ENCODE data around the gene CD247.
A peak's percentile ranks its signal among the peaks of the same experiment; 100 is the strongest.

The CD247 gene

GRCh38 chr1:167518331-167518700 is at the start of gene CD247:
Gene CD247, minus strand, starts transcription at chr1:167518529. Its CDS starts 64 bp downstream, at chr1:167518465.
- Mint-ChIP-seq H3K4me3 (no peak within 1 kb of the TSS), H3K4me1 (peaks cover 7% of the 10 kb centered on the region), H3K27me3 (ENCODE audit: low read depth) (no peaks in the 10 kb centered on the region), H3K27ac (no peak within 1 kb of the TSS), H3K9me3 (peaks cover 9% of the 10 kb centered on the region), H3K36me3 (ENCODE audit: low read depth) (no peaks in the 10 kb centered on the region)
- no peak for TF ChIP-seq CTCF (IDR thresholded peaks at IDR 0.05; ENCODE audit: unreplicated experiment in 3 of 3)

GRCh38 chr1:167567663-167568062 is 49.3 kb upstream of the CD247 start:
- no peaks in the 10 kb centered on the region for H3K36me3 Mint-ChIP-seq (ENCODE audit: low read depth)
- no peak for TF ChIP-seq CTCF (IDR thresholded peaks at IDR 0.05; ENCODE audit: unreplicated experiment in 3 of 3)
- no peak overlapping the region for H3K4me3 Mint-ChIP-seq
- peaks cover 5% of the 10 kb centered on the region for H3K9me3 Mint-ChIP-seq
- peak overlapping the region in 1 of 3 experiments; percentile 49 for H3K27ac Mint-ChIP-seq
- H3K27me3 Mint-ChIP-seq (ENCODE audit: low read depth) = peaks cover 12% of the 10 kb centered on the region
- H3K4me1 Mint-ChIP-seq = peaks cover 14% of the 10 kb centered on the region

- Mint-ChIP-seq H3K4me1 (peaks cover 14% of the 10 kb centered on the region), H3K9me3 (no peaks in the 10 kb centered on the region), H3K27me3 (ENCODE audit: low read depth) (peaks cover 12% of the 10 kb centered on the region), H3K36me3 (ENCODE audit: low read depth) (no peaks in the 10 kb centered on the region), H3K27ac (no peak overlapping the region), H3K4me3 (no peak overlapping the region)
- TF ChIP-seq CTCF (IDR thresholded peaks at IDR 0.05; ENCODE audit: unreplicated experiment in 3 of 3) = no peak
Measured at GRCh38 chr1:167566766-167567165, 48.4 kb upstream of the CD247 start.

GRCh38 chr1:167565922-167566321 is 47.6 kb upstream of the CD247 start:
- Mint-ChIP-seq H3K4me3 (no peak overlapping the region), H3K27ac (no peak overlapping the region), H3K36me3 (ENCODE audit: low read depth) (no peaks in the 10 kb centered on the region), H3K4me1 (peaks cover 14% of the 10 kb centered on the region), H3K27me3 (ENCODE audit: low read depth) (peaks cover 12% of the 10 kb centered on the region), H3K9me3 (no peaks in the 10 kb centered on the region)
- no peak for TF ChIP-seq CTCF (IDR thresholded peaks at IDR 0.05; ENCODE audit: unreplicated experiment in 3 of 3)

GRCh38 chr1:167564612-167565270 is 46.4 kb upstream of the CD247 start:
- TF ChIP-seq CTCF (IDR thresholded peaks at IDR 0.05; ENCODE audit: unreplicated experiment in 3 of 3) = no peak
- Mint-ChIP-seq H3K4me3 (no peak overlapping the region), H3K27me3 (ENCODE audit: low read depth) (peaks cover 9% of the 10 kb centered on the region), H3K9me3 (no peaks in the 10 kb centered on the region), H3K36me3 (ENCODE audit: low read depth) (no peaks in the 10 kb centered on the region), H3K27ac (no peak overlapping the region), H3K4me1 (peaks cover 14% of the 10 kb centered on the region)

GRCh38 chr1:167563579-167564246 is 45.4 kb upstream of the CD247 start:
- peaks cover 12% of the 10 kb centered on the region for H3K27me3 Mint-ChIP-seq (ENCODE audit: low read depth)
- no peak for TF ChIP-seq CTCF (IDR thresholded peaks at IDR 0.05; ENCODE audit: unreplicated experiment in 3 of 3)
- peaks cover 14% of the 10 kb centered on the region for H3K4me1 Mint-ChIP-seq
- H3K27ac Mint-ChIP-seq = no peak overlapping the region
- H3K9me3 Mint-ChIP-seq = no peaks in the 10 kb centered on the region
- no peak overlapping the region for H3K4me3 Mint-ChIP-seq
- H3K36me3 Mint-ChIP-seq (ENCODE audit: low read depth) = no peaks in the 10 kb centered on the region
